Superior temporal gyrus (tissue), 1 donor: ENCODE measurements around the gene GAL3ST3.
"Not testable (repeated sequence)": the region's sequence is repeated elsewhere in the genome, so short reads cannot be mapped to it uniquely, and the experiment has no call there.

Experiments used
- DNase-seq: peaks from one replicate; pipeline ENCODE4 v3.0.0-alpha.2; 2016; ENCODE audit errors: extremely low spot score

GAL3ST3 gene

DNA sequence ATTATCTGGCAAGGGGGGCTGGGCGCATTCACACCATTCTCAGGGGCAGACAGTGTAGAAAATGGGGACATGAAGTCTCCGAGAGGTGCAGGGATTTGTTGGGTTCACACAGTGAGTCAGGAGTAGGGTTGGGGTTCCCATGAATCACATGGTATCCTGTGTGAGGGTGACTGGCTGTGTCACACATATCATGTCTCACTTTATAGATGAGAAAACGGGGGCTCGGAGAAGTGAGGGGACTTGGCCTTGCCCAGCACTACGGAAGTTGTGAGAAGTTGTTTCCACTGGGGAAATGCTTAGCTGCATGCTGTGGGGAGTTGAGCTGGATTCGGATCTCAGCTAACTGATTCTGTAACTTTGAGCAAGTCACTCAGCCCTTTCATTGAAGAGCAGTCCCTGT is 4.2 kb downstream of the GAL3ST3 start:
- no peak for DNase-seq

DNA sequence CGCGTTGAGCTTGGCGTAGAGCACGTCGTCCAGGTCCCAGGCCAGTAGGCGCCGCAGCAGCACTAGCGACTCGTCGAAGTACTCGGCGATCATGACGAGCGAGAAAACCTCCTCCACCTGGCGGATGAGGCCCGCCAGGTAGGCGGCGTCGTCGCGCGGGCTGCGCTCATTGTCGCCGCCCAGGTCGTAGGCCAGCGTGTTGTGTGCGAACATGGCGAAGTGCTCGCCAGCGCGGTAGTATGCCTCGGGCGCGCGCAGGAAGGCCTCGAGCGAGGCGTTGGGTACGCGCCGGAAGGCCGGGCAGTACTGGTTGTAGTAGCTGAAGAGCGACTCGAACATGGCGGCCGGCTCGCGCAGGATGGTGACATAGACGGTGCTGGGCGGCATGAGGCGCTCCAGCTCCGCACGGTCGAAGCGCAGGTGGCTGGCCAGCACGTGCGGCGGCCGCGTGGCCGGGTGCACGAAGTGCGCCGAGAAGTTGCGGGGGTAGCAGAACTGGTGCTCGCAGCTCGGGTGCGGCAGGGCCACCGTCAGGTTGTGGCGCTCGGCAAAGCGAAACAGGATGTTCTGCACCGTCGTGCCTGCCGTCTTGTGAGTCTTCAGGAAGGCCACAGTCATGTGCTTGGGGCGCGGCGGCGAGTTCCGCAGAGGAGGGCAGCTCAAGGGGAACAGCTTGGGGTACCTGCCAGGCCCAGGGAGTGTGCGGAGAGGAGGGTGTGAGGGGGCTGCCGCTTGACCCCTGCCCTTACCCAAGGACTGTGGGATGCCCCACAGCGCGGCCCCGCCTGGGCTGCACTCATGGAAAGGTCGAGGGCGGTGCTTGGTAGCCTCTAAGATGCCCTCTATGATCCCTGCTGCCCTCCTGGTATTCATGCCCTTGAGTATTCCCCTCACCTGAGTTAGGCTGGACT is 5.7 kb downstream of the GAL3ST3 start:
- no peak for DNase-seq

DNA sequence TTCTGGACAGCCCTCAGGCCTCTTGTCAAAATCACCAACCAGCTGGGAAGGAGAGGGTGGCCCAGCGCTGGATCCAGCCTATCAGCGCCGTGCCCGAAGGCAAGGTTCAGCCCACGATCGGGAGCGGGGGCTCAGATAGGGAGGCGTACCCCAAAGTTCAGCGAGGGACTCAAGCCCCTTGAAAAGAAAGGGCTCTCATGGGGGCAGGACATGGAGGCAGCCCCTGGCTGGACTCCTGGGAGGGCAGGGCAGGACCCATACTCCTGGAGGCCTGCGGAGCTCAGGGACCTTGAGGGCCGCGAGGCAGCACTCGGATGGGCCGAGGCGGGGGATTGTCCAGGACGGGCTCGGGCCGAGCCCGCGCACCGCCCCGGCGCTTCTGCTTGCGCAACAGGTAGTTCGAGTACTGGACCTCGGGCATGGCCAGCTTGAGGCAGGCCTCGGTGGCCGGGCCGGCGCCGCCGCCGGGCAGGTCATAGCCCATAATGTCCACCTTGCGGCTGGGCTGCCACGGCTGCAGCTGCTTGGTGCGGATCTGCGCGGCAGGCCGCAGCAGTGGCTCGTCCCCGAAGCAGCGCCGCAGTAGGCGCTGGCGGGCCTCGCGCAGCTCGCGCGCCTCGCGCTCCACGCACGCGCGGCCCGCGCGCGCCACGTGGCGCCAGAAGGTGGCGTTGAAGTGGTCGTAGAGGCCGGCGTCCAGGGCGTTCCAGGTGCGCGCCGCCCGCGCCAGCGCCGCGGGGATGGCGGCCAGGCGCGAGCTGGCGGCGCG is 6.5 kb downstream of the GAL3ST3 start:
- no peak for DNase-seq

GRCh38 chr11:66039765-66040164 is 9.2 kb downstream of the GAL3ST3 start:
- no peak for DNase-seq

GRCh38 chr11:66037327-66037726 is 11.6 kb downstream of the GAL3ST3 start:
- no peak for DNase-seq

DNA sequence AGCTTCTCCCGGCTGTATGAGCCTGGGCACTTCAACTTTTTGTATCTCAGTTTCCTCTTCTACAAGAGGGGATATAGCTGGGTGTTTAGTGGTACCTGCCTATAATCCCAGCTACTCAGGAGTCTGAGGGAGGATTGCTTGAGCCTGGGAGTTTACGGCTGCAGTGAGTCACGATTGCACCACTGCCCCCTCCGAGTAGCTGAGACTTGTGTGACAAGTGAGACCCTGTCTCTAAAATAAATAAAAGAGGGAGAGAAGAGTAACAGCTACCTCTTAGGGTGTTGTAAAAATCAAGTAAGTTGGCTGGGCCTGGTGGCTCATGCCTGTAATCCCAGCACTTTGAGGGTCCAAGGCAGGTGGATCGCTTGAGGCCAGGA is 12.6 kb downstream of the GAL3ST3 start:
- DNase-seq, result no peak

DNA sequence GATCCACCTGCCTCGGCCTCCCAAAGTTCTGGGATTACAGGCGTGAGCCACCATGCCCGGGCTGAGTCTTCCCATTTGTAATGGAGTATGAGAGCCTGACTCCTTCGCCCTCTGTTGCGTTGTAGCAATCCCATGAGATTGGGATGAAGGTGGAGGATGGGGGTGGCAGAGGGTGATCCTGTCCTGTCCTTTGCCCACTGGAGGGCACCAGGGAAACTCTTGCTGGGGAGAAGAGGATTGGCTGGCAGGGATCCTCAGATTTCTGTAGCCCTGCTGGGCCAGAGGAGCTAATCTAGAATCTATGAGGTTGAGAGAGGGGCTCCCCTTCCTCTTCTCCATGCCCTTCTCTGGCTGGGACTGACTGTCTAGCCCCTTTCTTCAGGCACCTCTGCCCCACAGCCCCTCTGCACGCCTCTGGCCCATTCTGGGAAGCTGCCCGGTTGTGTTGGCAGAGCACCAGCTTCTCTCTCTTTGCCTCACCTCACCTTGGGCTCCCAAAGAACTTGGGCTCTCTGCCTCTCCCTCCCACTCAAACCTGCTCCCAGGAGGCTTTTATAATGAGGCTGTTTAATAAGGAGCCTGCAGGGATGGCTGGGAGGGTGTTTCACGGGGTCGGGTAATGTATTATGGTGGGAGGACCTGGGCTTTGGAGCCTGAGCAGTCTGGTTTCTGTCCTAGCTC is 13.2 kb downstream of the GAL3ST3 start:
- DNase-seq, result no peak

DNA sequence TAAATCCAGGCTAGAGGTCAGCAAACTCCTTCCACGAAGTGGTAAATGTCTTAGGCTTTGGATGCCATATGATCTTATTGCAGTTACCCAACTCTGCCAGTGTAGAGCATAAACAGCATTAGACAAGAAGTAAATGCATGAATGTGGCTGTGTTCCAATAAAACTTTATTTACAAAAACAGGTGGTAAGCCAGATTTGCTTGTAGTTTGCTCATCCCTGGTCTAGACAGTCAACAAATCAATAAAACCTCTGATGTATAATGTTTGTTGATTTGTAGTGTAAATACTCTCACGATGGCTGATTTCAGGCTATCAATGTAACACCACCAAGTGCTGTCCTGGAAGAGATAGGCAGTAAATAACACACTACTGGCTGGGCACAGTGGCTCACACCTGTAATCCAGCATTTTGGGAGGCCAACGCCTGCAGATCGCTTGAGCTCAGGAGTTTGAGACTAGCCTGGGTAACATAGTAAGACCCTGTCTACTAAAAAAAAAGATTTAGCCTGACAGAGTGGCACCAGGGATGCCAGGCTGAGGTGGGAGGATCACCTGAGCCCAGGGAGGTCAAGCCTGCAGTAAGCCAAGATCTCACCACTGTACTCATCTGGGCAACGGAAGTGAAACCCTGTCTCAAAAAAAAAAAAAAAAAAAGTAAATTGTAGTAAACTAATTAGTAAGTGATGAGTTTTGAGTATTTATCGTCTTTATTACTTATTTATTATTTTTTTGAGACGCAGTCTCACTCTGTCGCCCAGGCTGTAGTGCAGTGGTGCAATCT is 15.8 kb downstream of the GAL3ST3 start:
- no peak for DNase-seq

DNA sequence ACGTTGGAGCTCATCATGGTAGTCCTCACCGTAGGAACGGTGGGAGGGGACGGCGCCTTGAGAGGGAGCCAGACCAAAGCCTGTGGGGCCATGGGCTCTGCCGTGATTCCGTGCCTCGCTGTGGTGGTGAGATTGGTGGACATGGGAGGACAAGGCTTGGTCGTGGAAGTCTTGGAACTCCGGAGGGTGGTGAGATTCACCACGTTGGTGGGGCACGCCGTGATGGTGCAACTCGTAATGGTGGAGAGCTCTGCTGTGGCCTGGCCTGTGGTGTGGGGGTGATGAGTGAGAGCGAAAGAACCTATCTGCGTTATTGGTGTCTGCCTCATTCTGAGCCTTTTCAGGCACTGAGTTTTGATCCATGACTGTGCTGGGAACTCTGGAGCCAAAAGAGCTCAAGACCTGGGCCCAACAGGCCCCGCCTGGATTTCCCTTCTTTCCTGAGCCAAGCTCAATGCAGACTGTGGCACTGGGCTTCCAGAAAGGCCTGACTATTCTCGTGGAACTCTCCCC is 22.9 kb downstream of the GAL3ST3 start, which contains the start of gene CATSPER1:
CATSPER1 (minus strand) TSS at position 463 of the 513 bp plus-strand sequence; CDS start at position 363, 100 bp downstream.
- DNase-seq, result no peak

DNA sequence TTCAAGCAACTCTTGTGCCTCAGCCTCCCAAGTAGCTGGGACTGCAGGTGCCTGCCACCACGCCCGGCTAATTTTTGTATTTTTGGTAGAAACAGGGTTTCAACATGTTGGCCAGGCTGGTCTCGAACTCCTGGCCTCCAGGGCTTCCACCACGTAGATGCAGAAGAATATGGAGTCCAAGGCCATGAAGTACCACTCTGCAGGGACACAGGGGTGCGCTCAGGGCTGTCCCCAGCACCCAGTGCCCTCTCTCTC is 25.8 kb downstream of the GAL3ST3 start:
- not testable (repeated sequence) for DNase-seq

DNA sequence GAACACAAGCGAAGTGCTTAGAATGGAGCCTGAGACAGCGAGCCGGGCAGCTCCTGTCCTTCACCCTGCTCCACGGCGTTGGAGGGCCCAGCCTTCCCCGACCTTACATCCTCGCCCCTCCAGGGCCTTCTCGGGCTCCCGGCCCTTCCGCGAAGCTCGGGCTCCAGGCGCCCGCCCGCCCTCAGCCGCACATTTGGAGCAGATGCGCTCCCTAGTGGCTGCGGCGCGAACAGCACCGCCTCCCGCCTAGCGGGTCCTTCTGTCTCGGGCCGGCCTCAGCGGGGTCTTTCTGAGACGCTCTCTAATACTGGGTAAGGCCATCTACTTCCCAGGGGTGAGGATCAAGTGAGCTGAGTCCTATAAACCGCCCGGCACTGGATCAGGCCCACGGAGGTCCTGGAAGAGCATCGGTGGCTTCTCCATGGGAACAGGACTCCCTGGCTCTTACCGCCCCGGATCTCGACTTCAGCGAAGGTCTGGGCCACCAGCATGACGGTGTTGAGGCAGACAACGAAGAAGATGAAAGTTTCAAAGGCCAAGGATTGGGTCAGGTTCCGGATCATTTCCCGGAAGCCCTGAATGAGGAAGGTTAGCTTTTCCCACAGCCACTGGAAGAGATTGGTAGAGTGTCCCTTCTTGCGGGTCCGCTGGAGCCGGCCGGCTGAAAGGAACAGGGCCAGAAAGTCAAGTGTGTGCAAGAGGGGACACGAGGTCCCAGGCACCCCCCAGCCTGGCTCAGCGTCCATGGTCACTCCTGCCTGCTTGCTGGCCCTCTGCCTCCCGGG is 26.4 kb downstream of the GAL3ST3 start:
- DNase-seq, result peak; percentile 67

GRCh38 chr11:66020618-66021357 is 28.2 kb downstream of the GAL3ST3 start:
- DNase-seq, result no peak

- DNase-seq, result no peak
Observed at GRCh38 chr11:66020212-66020611, 28.7 kb downstream of the GAL3ST3 start.

GRCh38 chr11:66017321-66017720 is 31.6 kb downstream of the GAL3ST3 start:
- DNase-seq, result no peak

DNA sequence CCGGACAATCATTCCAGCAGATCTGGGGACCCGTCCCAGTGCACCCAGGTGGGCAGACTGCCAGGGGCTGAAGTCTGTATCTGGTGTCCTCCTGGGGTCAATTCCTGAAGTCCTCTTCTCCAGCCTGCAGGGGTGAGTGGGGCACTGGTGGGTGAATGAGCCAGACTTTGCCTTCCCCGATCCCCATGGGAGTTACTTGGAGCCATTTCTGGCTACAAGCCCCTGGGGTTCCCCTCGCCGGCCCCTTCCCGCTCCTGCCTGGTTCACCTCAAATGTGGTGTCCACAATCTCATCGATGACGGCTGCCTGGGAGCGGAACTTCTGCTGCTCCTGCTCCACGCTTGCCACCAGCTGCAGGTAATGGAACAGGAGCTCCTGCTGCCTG is 32.2 kb downstream of the GAL3ST3 start:
- DNase-seq, result no peak

DNA sequence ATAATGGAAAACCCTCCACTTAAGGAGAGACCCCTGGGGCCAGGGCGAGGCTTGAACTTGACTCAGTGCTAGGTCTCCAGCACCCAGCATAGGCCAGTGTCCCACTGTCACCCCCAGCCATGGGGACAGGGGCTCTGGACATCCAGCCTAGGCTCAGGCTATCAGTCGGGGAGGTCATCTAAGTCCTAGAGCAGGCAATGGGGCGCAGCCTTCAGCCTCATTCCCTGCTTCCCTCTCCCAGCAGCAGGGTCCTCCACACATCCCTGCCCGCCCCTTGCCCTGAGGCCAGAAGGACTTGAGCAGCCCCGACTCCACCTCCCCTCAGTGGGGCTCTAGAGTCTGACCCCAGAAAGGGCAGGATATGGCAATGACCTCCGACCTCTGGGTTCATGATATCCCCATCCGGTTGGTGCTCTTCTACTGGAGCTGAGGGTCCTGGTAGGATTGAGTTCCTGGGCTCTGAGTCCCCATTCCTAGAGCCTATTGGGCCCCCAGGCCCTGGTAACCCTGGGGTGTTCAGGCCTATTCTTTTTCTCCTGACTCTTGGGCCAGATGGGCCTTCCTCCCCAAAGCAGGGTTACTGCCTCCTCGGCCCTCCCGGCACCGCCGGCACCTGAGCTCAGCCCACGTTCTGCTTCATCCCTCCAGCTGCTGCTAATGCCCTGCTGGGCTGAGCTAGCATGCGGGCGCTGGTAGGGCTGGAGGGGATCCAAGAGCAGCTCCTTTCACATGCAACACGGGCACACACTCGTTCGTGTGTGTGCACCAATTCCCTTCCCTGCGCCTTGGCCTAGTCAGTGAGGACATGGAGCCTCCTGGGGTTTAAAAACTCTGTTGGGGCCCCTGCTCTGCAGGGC is 32.8 kb downstream of the GAL3ST3 start:
- no peak for DNase-seq

- DNase-seq, result no peak
Observed at GRCh38 chr11:66015454-66015881, 33.5 kb downstream of the GAL3ST3 start.

GRCh38 chr11:66014804-66015453 is 34.0 kb downstream of the GAL3ST3 start:
- no peak for DNase-seq

DNA sequence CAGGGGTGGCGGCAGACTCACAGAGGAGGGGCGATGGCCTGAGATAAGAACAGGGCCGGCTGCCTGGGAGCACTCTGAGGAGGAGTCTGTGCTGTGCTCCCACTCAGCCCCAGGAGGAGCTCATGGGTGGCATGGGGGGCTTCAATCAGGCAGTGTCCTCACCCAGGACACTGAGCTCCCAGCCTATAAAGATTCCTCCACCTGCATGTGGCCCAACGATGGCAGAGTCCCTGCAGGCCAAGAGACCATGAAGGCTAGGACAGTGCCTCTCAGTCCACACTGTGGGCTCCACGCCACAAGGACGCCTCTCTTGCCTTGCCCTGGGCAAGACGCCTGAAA is 35.2 kb downstream of the GAL3ST3 start:
- no peak for DNase-seq
